GM18505 (cell line): ENCODE results near the gene MATN1.

Experiments
- ATAC-seq: cut with Tn5 transposase; IDR thresholded peaks from one replicate; pipeline ENCODE4 v1.9.1; 2021; ENCODE audit not compliant: unreplicated experiment
- POLR2A ChIP-seq: IDR thresholded peaks from 4 replicates; pipeline ENCODE4 v1.6.1; 2011; ENCODE audit warnings: borderline replicate concordance; ENCODE audit not compliant: insufficient read depth, insufficient read length; ENCODE audit errors: extremely low read depth

MATN1 gene

GRCh38 chr1:30666756-30667273 lies 56.6 kb downstream of the MATN1 start:
- no peak for TF ChIP-seq POLR2A
- no peak for ATAC-seq

GRCh38 chr1:30665216-30666010 lies 58.0 kb downstream of the MATN1 start:
- ATAC-seq: no peak
- TF ChIP-seq POLR2A: no peak

GRCh38 chr1:30664103-30664755 lies 59.2 kb downstream of the MATN1 start:
- no peak for TF ChIP-seq POLR2A
- ATAC-seq: no peak

- TF ChIP-seq POLR2A: no peak
Measured at GRCh38 chr1:30663596-30664091, 59.7 kb downstream of the MATN1 start.

DNA sequence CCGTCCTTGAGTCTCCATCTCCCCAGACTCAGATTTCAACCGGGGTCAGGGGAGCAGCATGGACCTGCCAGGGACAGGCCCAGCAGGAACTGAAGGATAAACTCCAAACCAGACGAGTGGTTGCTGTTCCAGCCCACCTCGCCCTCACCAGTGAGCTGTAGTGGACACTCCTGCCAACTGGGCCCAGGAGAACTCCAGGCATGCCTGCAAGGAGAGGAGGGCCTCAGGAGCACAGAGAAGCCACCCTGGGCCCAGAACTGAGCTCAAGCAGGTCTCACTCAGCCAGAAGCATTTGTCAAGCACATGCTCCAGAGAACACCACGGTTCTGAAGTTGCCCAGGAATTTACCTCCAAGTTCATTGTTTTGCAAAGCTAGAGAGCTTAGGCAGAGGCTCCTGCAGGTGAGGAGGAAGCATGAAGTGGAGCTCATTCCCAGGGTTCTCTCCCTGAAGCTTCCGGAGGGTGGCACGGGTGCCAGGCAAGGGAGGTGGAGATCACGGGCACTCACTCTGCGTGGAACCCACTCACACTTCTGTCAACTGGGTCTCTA lies 61.0 kb downstream of the MATN1 start:
- ATAC-seq: no peak
- TF ChIP-seq POLR2A: no peak

More at GRCh38 chr1:30663596-30664091, 59.7 kb downstream of the MATN1 start:
- ATAC-seq: no peak

- no peak for ATAC-seq
- no peak for TF ChIP-seq POLR2A
Measured at GRCh38 chr1:30661311-30661710, 62.1 kb downstream of the MATN1 start.
